H1 (cell line): ENCODE measurements around the gene C2CD4A. TPM values are rescaled to one million over a fixed set of nuclear protein-coding genes. Genes with fewer than 3 reads are reported as not detected.

Source experiments
- CTCF ChIA-PET: fragments of 300-600 bp; sonication (Branson Sonifier 250); formaldehyde crosslinking; loops from one replicate; lab custom pipeline; 2021; ENCODE audit not compliant: partially characterized antibody; lab: Charles Lee
- POLR2A ChIA-PET: fragments of 300-600 bp; sonication (Branson Sonifier 250); formaldehyde crosslinking; loops from one replicate; lab custom pipeline; 2021; ENCODE audit warnings: inconsistent platforms; ENCODE audit not compliant: partially characterized antibody; lab: Charles Lee
- DNase-seq, 2 experiments: peaks; one replicate each; pipeline versions ENCODE4 v3.0.0 to v3.0.0-alpha.2; 2010 to 2022; ENCODE audit warnings: low spot score in 2 of 2, low read depth in 1 of 2, mixed read lengths in 1 of 2
- FAIRE-seq: peaks from 2 replicates; lab custom pipeline; 2011; peaks lifted over from hg19 to GRCh38; lab: Jason Lieb, UNC
- H2AFZ ChIP-seq: 2 replicates; pipeline ENCODE4 v1.8.1; 2012; ENCODE audit warnings: low read length, inconsistent platforms
- H2AK5ac ChIP-seq: 2 replicates; pipeline ENCODE4 v1.6.1; 2013; ENCODE audit warnings: low read depth, low read length
- H2BK120ac ChIP-seq: replicated peaks from 2 replicates; pipeline ENCODE3; 2013; ENCODE audit warnings: low read depth, low read length, inconsistent platforms
- H2BK12ac ChIP-seq: 2 replicates; pipeline ENCODE4 v1.6.1; 2013; ENCODE audit warnings: low read depth, low read length
- H2BK15ac ChIP-seq: 2 replicates; pipeline ENCODE4 v1.6.1; 2013; ENCODE audit warnings: low read length
- H2BK20ac ChIP-seq: 2 replicates; pipeline ENCODE4 v1.6.1; 2013; ENCODE audit warnings: low read length
- H2BK5ac ChIP-seq: 2 replicates; pipeline ENCODE4 v1.6.1; 2013; ENCODE audit warnings: low read depth, low read length
- H3K14ac ChIP-seq: 2 replicates; pipeline ENCODE4 v1.6.1; 2013; ENCODE audit warnings: inconsistent platforms; ENCODE audit not compliant: insufficient read length
- H3K18ac ChIP-seq: 2 replicates; pipeline ENCODE4 v1.6.1; 2013; ENCODE audit warnings: low read length; ENCODE audit errors: extremely low read depth
- H3K23ac ChIP-seq: 2 replicates; pipeline ENCODE4 v1.6.1; 2013; ENCODE audit warnings: inconsistent platforms; ENCODE audit not compliant: insufficient read length
- H3K23me2 ChIP-seq: 2 replicates; pipeline ENCODE4 v1.6.1; 2013; ENCODE audit warnings: low read depth, low read length
- H3K27ac ChIP-seq: 2 replicates; pipeline ENCODE4 v1.6.1; 2011; ENCODE audit warnings: low read depth, low read length, inconsistent platforms
- H3K27me3 ChIP-seq, 4 experiments: replicated peaks in 1 of 4; 1 replicate in 1 of 4; 2 replicates in 3 of 4; pipeline versions ENCODE4 v1.6.1 to v1.8.1; 2011 to 2013; ENCODE audit warnings: low read length in 3 of 4, mild to moderate bottlenecking in 3 of 4, inconsistent platforms in 2 of 4, mixed read lengths in 2 of 4, moderate library complexity in 1 of 4; ENCODE audit not compliant: control insufficient read depth in 3 of 4, insufficient read depth in 3 of 4; ENCODE audit errors: extremely low read depth in 1 of 4
- H3K36me3 ChIP-seq, 4 experiments: 2 replicates each; pipeline versions ENCODE4 v1.6.1 to v1.8.1; 2011 to 2013; ENCODE audit warnings: mild to moderate bottlenecking in 4 of 4, low read length in 3 of 4, moderate library complexity in 2 of 4, control low read depth in 1 of 4, inconsistent platforms in 1 of 4; ENCODE audit not compliant: insufficient read depth in 4 of 4, control insufficient read depth in 2 of 4
- H3K4ac ChIP-seq: replicated peaks from 2 replicates; pipeline ENCODE3; 2013; ENCODE audit warnings: low read length, low read depth, mixed read lengths, inconsistent platforms; ENCODE audit not compliant: insufficient read length
- H3K4me1 ChIP-seq, 4 experiments: replicated peaks in 1 of 4; 1 replicate in 1 of 4; 2 replicates in 3 of 4; pipeline versions ENCODE4 v1.6.1 to v1.8.1; 2011 to 2013; ENCODE audit warnings: low read length in 3 of 4, inconsistent platforms in 2 of 4, mixed read lengths in 1 of 4; ENCODE audit not compliant: insufficient read depth in 4 of 4, control insufficient read depth in 3 of 4
- H3K4me2 ChIP-seq, 2 experiments: 2 replicates each; pipeline versions ENCODE4 v1.6.1 to v1.8.1; 2011 to 2013; ENCODE audit warnings: low read depth in 2 of 2, low read length in 2 of 2, control low read depth in 1 of 2, inconsistent platforms in 1 of 2, mild to moderate bottlenecking in 1 of 2; ENCODE audit not compliant: insufficient read depth in 1 of 2
- H3K4me3 ChIP-seq, 4 experiments: fragments of 200-600, 300-600 bp in 1 of 4; sonication (generic), shearing (Covaris generic), sonication (Bioruptor Twin) in 1 of 4; 2 replicates each; pipeline versions ENCODE4 v1.5.1 to v1.8.1; 2011 to 2016; ENCODE audit warnings: low read length in 4 of 4, low read depth in 3 of 4, control low read depth in 2 of 4, inconsistent platforms in 2 of 4, mild to moderate bottlenecking in 2 of 4, mixed read lengths in 1 of 4, moderate library complexity in 1 of 4; ENCODE audit not compliant: insufficient read depth in 2 of 4; ENCODE audit errors: extremely low read depth in 1 of 4
- H3K56ac ChIP-seq: replicated peaks from 2 replicates; pipeline ENCODE3; 2013; ENCODE audit warnings: low read depth, mild to moderate bottlenecking, mixed read lengths, low read length, inconsistent platforms; ENCODE audit not compliant: insufficient read length
- H3K79me1 ChIP-seq: 2 replicates; pipeline ENCODE4 v1.6.1; 2013; ENCODE audit warnings: low read depth, low read length, control low read depth
- H3K79me2 ChIP-seq, 2 experiments: 2 replicates each; pipeline versions ENCODE4 v1.6.1 to v1.8.1; 2012 to 2013; ENCODE audit warnings: low read length in 2 of 2, mild to moderate bottlenecking in 2 of 2, inconsistent platforms in 1 of 2; ENCODE audit not compliant: insufficient read depth in 2 of 2, control insufficient read depth in 1 of 2
- H3K9ac ChIP-seq, 4 experiments: replicated peaks in 1 of 4; 1 replicate in 1 of 4; 2 replicates in 3 of 4; pipeline versions ENCODE4 v1.6.1 to v1.8.1; 2011 to 2013; ENCODE audit warnings: low read depth in 3 of 4, low read length in 3 of 4, control low read depth in 2 of 4, mild to moderate bottlenecking in 2 of 4, moderate library complexity in 2 of 4, inconsistent platforms in 1 of 4; ENCODE audit errors: extremely low read depth in 1 of 4
- H3K9me3 ChIP-seq, 2 experiments: 2 replicates each; pipeline versions ENCODE4 v1.6.1 to v1.8.1; 2012 to 2013; ENCODE audit warnings: mild to moderate bottlenecking in 2 of 2, moderate library complexity in 2 of 2, control low read depth in 1 of 2, inconsistent platforms in 1 of 2, low read depth in 1 of 2, low read length in 1 of 2, mixed read lengths in 1 of 2; ENCODE audit not compliant: insufficient read depth in 2 of 2
- H4K20me1 ChIP-seq, 2 experiments: replicated peaks in 1 of 2; 2 replicates each; pipeline versions ENCODE3 to v1.8.1; 2011 to 2013; ENCODE audit warnings: inconsistent platforms in 2 of 2, low read length in 2 of 2, mild to moderate bottlenecking in 1 of 2; ENCODE audit not compliant: insufficient read depth in 2 of 2, control insufficient read depth in 1 of 2
- H4K5ac ChIP-seq: 2 replicates; pipeline ENCODE4 v1.6.1; 2013; ENCODE audit warnings: low read length, low read depth, mixed read lengths, inconsistent platforms; ENCODE audit not compliant: insufficient read length
- H4K8ac ChIP-seq: 2 replicates; pipeline ENCODE4 v1.8.0; 2013; ENCODE audit warnings: mild to moderate bottlenecking, moderate library complexity, low read length, inconsistent platforms; ENCODE audit not compliant: insufficient read depth; ENCODE audit errors: extremely low read depth
- H4K91ac ChIP-seq: replicated peaks from 2 replicates; pipeline ENCODE3; 2013; ENCODE audit warnings: low read length, mixed read lengths, inconsistent platforms; ENCODE audit not compliant: insufficient read length
- HDAC2 ChIP-seq, 2 experiments: fragments of 300-600 bp in 1 of 2; sonication (generic) in 1 of 2; IDR thresholded peaks; 2 replicates each; pipeline ENCODE4 v1.6.1; 2011 to 2012; ENCODE audit warnings: low read depth in 2 of 2, low read length in 2 of 2, mild to moderate bottlenecking in 2 of 2, moderate library complexity in 2 of 2, borderline replicate concordance in 1 of 2, inconsistent platforms in 1 of 2
- KDM4A ChIP-seq: IDR thresholded peaks from one replicate; pipeline ENCODE4 v1.7.1; 2012; ENCODE audit warnings: low read depth, mild to moderate bottlenecking, moderate library complexity, low read length, inconsistent platforms; ENCODE audit not compliant: severe bottlenecking
- SIRT6 ChIP-seq: IDR thresholded peaks from one replicate; pipeline ENCODE4 v1.7.1; 2012; ENCODE audit warnings: low read length, inconsistent platforms
- TAF1 ChIP-seq: IDR thresholded peaks from 2 replicates; pipeline ENCODE4 v1.6.1; 2011; ENCODE audit warnings: mild to moderate bottlenecking, low read depth, low read length
- WGBS, 2 experiments: shearing (Covaris generic) in 1 of 2; methylation state at CpG; one replicate each; pipeline versions ENCODE4 v1.1.6 to v1.1.7; 2013 to 2015; ENCODE audit warnings: low lambda C conversion rate in 2 of 2, mixed read lengths in 2 of 2, inconsistent platforms in 1 of 2, low coverage in 1 of 2, missing lambda C conversion rate in 1 of 2; ENCODE audit not compliant: insufficient replicate concordance in 2 of 2, insufficient coverage in 1 of 2, insufficient read length in 1 of 2; ENCODE audit errors: extremely low coverage in 1 of 2, missing lambda C conversion rate in 1 of 2; 5-methylcytosine and 5-hydroxymethylcytosine counted together
- polyA plus RNA-seq, 7 experiments: library from polyadenylated mRNA; depleted of rRNA in 3 of 7; stranded (reverse) in 5 of 7; unstranded in 2 of 7; fragments of >200 nt in 5 of 7; fragments of 200-250 nt in 2 of 7; gene quantifications; 1 replicate in 5 of 7; 2 replicates in 1 of 7; 4 replicates in 1 of 7; pipeline versions ENCODE4 v1.2.1 to v1.2.3, GENCODE V29; 2011 to 2013; ENCODE audit warnings: missing spikeins in 2 of 7, mixed read lengths in 2 of 7
- total RNA-seq: library from RNA; stranded (reverse); fragmentation: NEBNext Ultra II Directional; extraction: Animal tissue kit (Norgen Biotek cat#: 25700); gene quantifications from 2 replicates; pipeline ENCODE4 v1.2.1, GENCODE V29; 2021

The C2CD4A gene
- total and polyA plus RNA-seq, 2 of the 8 experiments (the other 6 are each of a cell fraction or from before 2014, with no cell fraction given), result not detected

DNA sequence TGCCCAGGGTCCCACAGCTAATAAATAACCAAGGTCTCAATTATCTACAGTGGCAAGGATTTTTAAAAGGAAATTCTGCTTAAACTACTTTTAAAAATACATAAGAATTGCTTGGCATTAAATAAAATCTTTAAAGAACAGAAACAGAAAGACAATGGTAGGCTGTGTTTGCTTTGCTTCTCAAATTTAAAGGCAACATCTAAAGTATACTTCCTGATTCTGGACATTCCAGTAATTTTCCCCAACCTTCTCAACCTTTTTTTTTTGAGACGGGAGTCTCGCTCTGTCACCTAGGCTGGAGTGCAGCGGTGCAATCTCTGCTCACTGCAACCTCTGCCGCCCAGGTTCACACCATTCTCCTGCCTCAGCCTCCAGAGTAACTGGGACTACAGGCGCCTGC is 11.8 kb upstream of the C2CD4A start:
- H3K4me1 ChIP-seq, result peaks cover 0 to 3% (median under 1%) of the 10 kb centered on the region in 4 experiments; a peak in 1 of 7 replicates
- peaks cover 3% of the 10 kb centered on the region; the same call in 1 of the 2 replicates for H3K23me2 ChIP-seq
- H3K79me1 ChIP-seq, result no peaks in the 10 kb centered on the region
- ChIA-PET POLR2A (no interaction called here), CTCF (interaction anchor here (0.7 kb wide), 1 partner anchor 8 kb away, joined by 5 read pairs; no protein-coding TSS in a partner anchor)
- H3K4ac ChIP-seq, result no peak overlapping the region
- H4K91ac ChIP-seq, result no peak overlapping the region
- no peak overlapping the region for H3K23ac ChIP-seq
- H3K27ac ChIP-seq, result no peak overlapping the region
- no peak overlapping the region for H2BK15ac ChIP-seq
- H3K27me3 ChIP-seq, result 0 out of 7 replicates have a peak, but pooled peaks cover 0 to 5% (median 0%) of the 10 kb centered on the region in 4 experiments
- TF ChIP-seq KDM4A (no peak), TAF1 (no peak), SIRT6 (no peak), HDAC2 (IDR thresholded peaks at IDR 0.05; ENCODE audit: borderline replicate concordance in 1 of 2, low read depth in 2 of 2, low read length in 2 of 2) (no peak)
- H3K56ac ChIP-seq, result no peak overlapping the region
- H3K18ac ChIP-seq, result no peak overlapping the region
- no peak overlapping the region for H2BK120ac ChIP-seq
- no peaks in the 10 kb centered on the region for H3K9me3 ChIP-seq
- H2BK5ac ChIP-seq, result no peak overlapping the region
- H2BK12ac ChIP-seq, result no peak overlapping the region
- H4K8ac ChIP-seq, result no peak overlapping the region
- H2AFZ ChIP-seq, result no peak overlapping the region
- H3K79me2 ChIP-seq, result peaks cover 0 to 5% of the 10 kb centered on the region in 2 experiments; a peak in 2 of 4 replicates
- no peak overlapping the region for H3K4me3 ChIP-seq
- no peak overlapping the region for H4K5ac ChIP-seq
- no peak overlapping the region for H3K9ac ChIP-seq
- no peaks in the 10 kb centered on the region for H3K36me3 ChIP-seq
- H3K14ac ChIP-seq, result no peak overlapping the region
- no peak overlapping the region for H2BK20ac ChIP-seq
- no peak overlapping the region for H2AK5ac ChIP-seq
- 96% methylated on average over 5 of the region's 5 CpGs; no CpG with 5 or more reads in 1 of the 2 experiments for WGBS, 2 experiments
- no peak for DNase-seq
- no peaks in the 10 kb centered on the region for H4K20me1 ChIP-seq
- no peak for FAIRE-seq
- no peak overlapping the region for H3K4me2 ChIP-seq
